IMR-90 (cell line): ENCODE data around the gene THRB. TPM values are rescaled to one million over a fixed set of nuclear protein-coding genes. Genes with fewer than 3 reads are reported as not detected.

Experiments
- ATAC-seq: fragments of 200-7000 bp; cut with Tn5 transposase; 2 replicates; pipeline ENCODE4 v1.9.1; 2020; ENCODE audit warnings: low read depth, mild to moderate bottlenecking, moderate library complexity
- BruUV-seq: library from RNA; stranded (reverse); fragments of 400-500 nt; replicated peaks from 2 replicates; lab custom pipeline; 2021; lab: Mats Ljungman, UMichigan
- CTCF ChIA-PET: fragments of 300-600 bp; formaldehyde crosslinking; extraction: SDS; loops from one replicate; lab custom pipeline; 2021; ENCODE audit warnings: antibody characterized with exemption; lab: Yijun Ruan, JAX
- POLR2A ChIA-PET: fragments of 300-600 bp; sonication (Branson Sonifier 250); formaldehyde crosslinking; loops from one replicate; lab custom pipeline; 2022; ENCODE audit warnings: antibody characterized with exemption; ENCODE audit not compliant: unreplicated experiment; lab: Charles Lee
- DNase-seq: peaks from one replicate; pipeline ENCODE4 v3.0.0; 2013
- H2AFZ ChIP-seq: replicated peaks from 2 replicates; pipeline ENCODE3; 2013; ENCODE audit warnings: low read length, mild to moderate bottlenecking; ENCODE audit not compliant: poor library complexity
- H2AK5ac ChIP-seq: 2 replicates; pipeline ENCODE4 v1.6.1; 2013; ENCODE audit warnings: low read depth, low read length, inconsistent platforms
- H2AK9ac ChIP-seq: replicated peaks from 2 replicates; pipeline ENCODE3; 2013; ENCODE audit warnings: mild to moderate bottlenecking, low read depth, low read length, moderate library complexity; ENCODE audit not compliant: poor library complexity
- H2BK120ac ChIP-seq: 2 replicates; pipeline ENCODE4 v1.6.1; 2013; ENCODE audit warnings: low read depth, low read length, inconsistent platforms
- H2BK15ac ChIP-seq: 3 replicates; pipeline ENCODE4 v1.6.1; 2013; ENCODE audit warnings: low read depth, low read length, inconsistent platforms
- H2BK20ac ChIP-seq: 2 replicates; pipeline ENCODE4 v1.6.1; 2013; ENCODE audit warnings: low read depth, mild to moderate bottlenecking, inconsistent platforms, low read length, moderate library complexity
- H2BK5ac ChIP-seq: 2 replicates; pipeline ENCODE4 v1.6.1; 2013; ENCODE audit warnings: mild to moderate bottlenecking, low read depth, low read length, inconsistent platforms; ENCODE audit not compliant: poor library complexity, severe bottlenecking
- H3K14ac ChIP-seq: replicated peaks from 2 replicates; pipeline ENCODE4 v1.6.1; 2013; ENCODE audit warnings: low read depth, low read length, inconsistent platforms
- H3K18ac ChIP-seq: 2 replicates; pipeline ENCODE4 v1.6.1; 2013; ENCODE audit warnings: low read depth, low read length, control low read depth
- H3K23ac ChIP-seq: 2 replicates; pipeline ENCODE4 v1.6.1; 2013; ENCODE audit warnings: low read depth, low read length, inconsistent platforms
- H3K27ac ChIP-seq: 2 replicates; pipeline ENCODE4 v1.5.1; 2013; ENCODE audit warnings: mild to moderate bottlenecking, control low read depth, low read length; ENCODE audit not compliant: insufficient read depth
- H3K27me3 ChIP-seq: 2 replicates; pipeline ENCODE4 v1.6.1; 2013; ENCODE audit warnings: low read length; ENCODE audit not compliant: control insufficient read depth, insufficient read depth
- H3K36me3 ChIP-seq: 2 replicates; pipeline ENCODE4 v1.6.1; 2013; ENCODE audit warnings: low read length, mixed read lengths; ENCODE audit not compliant: control insufficient read depth, insufficient read depth
- H3K4ac ChIP-seq: 2 replicates; pipeline ENCODE4 v1.6.1; 2013; ENCODE audit warnings: low read depth, low read length, inconsistent platforms
- H3K4me1 ChIP-seq: 2 replicates; pipeline ENCODE4 v1.6.1; 2013; ENCODE audit warnings: low read length, mixed read lengths; ENCODE audit not compliant: control insufficient read depth, insufficient read depth
- H3K4me2 ChIP-seq: 2 replicates; pipeline ENCODE4 v1.6.1; 2013; ENCODE audit warnings: low read depth, mild to moderate bottlenecking, control low read depth, low read length, moderate library complexity
- H3K4me3 ChIP-seq: 2 replicates; pipeline ENCODE4 v1.5.1; 2013; ENCODE audit warnings: low read depth, mild to moderate bottlenecking, control low read depth, low read length, moderate library complexity; ENCODE audit not compliant: insufficient read depth
- H3K56ac ChIP-seq: 2 replicates; pipeline ENCODE4 v1.6.1; 2013; ENCODE audit warnings: low read length, inconsistent platforms; ENCODE audit not compliant: insufficient read depth; ENCODE audit errors: extremely low read depth
- H3K79me1 ChIP-seq, 2 experiments: 2 replicates each; pipeline ENCODE4 v1.6.1; 2013; ENCODE audit warnings: low read length in 2 of 2, inconsistent platforms in 1 of 2, low read depth in 1 of 2
- H3K9ac ChIP-seq: 2 replicates; pipeline ENCODE4 v1.6.1; 2013; ENCODE audit warnings: low read depth, low read length, control low read depth
- H3K9me1 ChIP-seq: 2 replicates; pipeline ENCODE4 v1.6.1; 2013; ENCODE audit warnings: low read length, inconsistent platforms; ENCODE audit not compliant: insufficient read depth
- H3K9me3 ChIP-seq: 2 replicates; pipeline ENCODE4 v1.6.1; 2013; ENCODE audit warnings: low read length; ENCODE audit not compliant: control insufficient read depth, insufficient read depth
- H4K20me1 ChIP-seq: 2 replicates; pipeline ENCODE4 v1.6.1; 2013; ENCODE audit warnings: low read length, inconsistent platforms; ENCODE audit not compliant: insufficient read depth
- H4K5ac ChIP-seq: 2 replicates; pipeline ENCODE4 v1.6.1; 2013; ENCODE audit warnings: mild to moderate bottlenecking, low read depth, low read length, control low read depth
- H4K8ac ChIP-seq, 2 experiments: 2 replicates each; pipeline ENCODE4 v1.6.1; 2013; ENCODE audit warnings: low read depth in 2 of 2, low read length in 2 of 2, control low read depth in 1 of 2, inconsistent platforms in 1 of 2
- H4K91ac ChIP-seq: 2 replicates; pipeline ENCODE4 v1.6.1; 2013; ENCODE audit warnings: low read depth, low read length, inconsistent platforms; ENCODE audit not compliant: insufficient read depth
- CTCF ChIP-seq: conservative IDR thresholded peaks from 2 replicates; pipeline ENCODE4 v1.5.1; 2012; ENCODE audit warnings: mild to moderate bottlenecking, low read depth, low read length, improper control_type of control experiment
- RFX5 ChIP-seq: IDR thresholded peaks from 2 replicates; pipeline ENCODE4 v1.8.0; 2012; ENCODE audit warnings: low read depth, mild to moderate bottlenecking, low read length, moderate library complexity
- WGBS, 2 experiments: methylation state at CpG; one replicate each; pipeline versions ENCODE4 v1.1.5 to v1.1.7; 2013; ENCODE audit warnings: missing lambda C conversion rate in 2 of 2; ENCODE audit not compliant: insufficient read length in 1 of 2; ENCODE audit errors: extremely low coverage in 2 of 2; 5-methylcytosine and 5-hydroxymethylcytosine counted together
- dilution Hi-C: fragments of 300-500 bp; cut with HindIII; formaldehyde crosslinking; loops from one replicate; pipeline ENCODE4 v1.14.3; 2018; ENCODE audit warnings: low sequenced_read_pairs; ENCODE audit not compliant: unreplicated experiment
- in situ Hi-C: fragments of 300-500 bp; cut with MboI; formaldehyde crosslinking; loops from 3 replicates; pipeline ENCODE4 v1.14.3; 2019; ENCODE audit warnings: low sequenced_read_pairs, inconsistent platforms, mixed read lengths
- intact Hi-C: fragments of 100-400 bp; cut with micrococcal nuclease; formaldehyde crosslinking; loops from 2 replicates; pipeline ENCODE4 v1.10.0; 2022
- polyA plus RNA-seq, 3 experiments: library from polyadenylated mRNA; depleted of rRNA; stranded (reverse); fragments of >200 nt; gene quantifications; 2 replicates each; pipeline ENCODE4 v1.2.3, GENCODE V29; 2012; ENCODE audit warnings: low replicate concordance in 1 of 3
- total RNA-seq: library from RNA; depleted of rRNA; stranded (reverse); fragments of >200 nt; gene quantifications from 2 replicates; pipeline ENCODE4 v1.2.3, GENCODE V29; 2012
- TF ChIP-seq, protein P1 (sequence below): fragments of 150-350 bp; IDR thresholded peaks from 2 replicates; pipeline ENCODE4 v1.6.1; 2017; ENCODE audit warnings: mild to moderate bottlenecking, antibody characterized with exemption, low read length, low read depth

The THRB gene
- total and polyA plus RNA-seq, 2 of the 4 experiments (the other 2 are of a cell fraction): under 0.01 TPM; not detected in 1

DNA sequence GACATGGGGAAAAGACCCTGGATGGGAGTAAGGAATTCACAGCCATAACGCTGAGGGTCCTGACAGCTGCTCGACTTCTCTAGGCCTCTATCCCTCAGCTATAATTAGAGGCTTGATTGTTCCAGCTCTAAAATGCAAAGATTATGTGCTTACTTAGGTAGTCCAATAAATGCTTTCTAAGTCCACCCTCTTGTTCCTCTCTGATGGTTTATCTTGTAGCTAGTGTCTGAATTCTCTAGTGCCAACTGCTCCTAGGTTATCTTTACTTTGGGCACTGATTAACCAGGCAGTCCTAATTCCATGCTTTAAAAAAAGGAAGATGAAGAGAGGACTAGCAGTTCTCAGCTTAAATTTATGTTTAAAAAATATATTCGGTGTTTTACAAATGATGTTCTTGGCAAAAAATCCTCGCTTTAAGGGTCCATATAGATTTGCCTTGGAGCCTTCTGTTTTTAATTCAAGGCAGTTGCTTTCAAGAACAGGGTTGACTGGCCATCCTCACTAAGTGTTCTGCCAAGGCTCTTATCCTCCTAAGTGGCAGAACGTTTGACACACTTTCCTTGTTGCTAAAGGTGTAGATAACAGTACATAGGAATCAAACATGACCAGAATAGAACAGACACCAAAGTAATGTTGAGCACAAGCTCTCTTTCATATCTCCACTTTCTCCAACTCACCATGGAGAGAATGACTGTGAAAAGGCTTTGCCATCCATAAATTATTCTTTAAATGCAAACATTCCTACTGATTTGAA is 60.6 kb downstream of the THRB start:
- Histone ChIP-seq H2BK20ac (no peak overlapping the region), H3K4me3 (no peak overlapping the region), H3K9me1 (no peaks in the 10 kb centered on the region), H3K18ac (no peak overlapping the region), H3K79me1 (no peaks in the 10 kb centered on the region), H3K4me1 (no peaks in the 10 kb centered on the region), H2BK5ac (no peak overlapping the region), H3K36me3 (no peaks in the 10 kb centered on the region), H4K20me1 (no peaks in the 10 kb centered on the region), H4K91ac (no peak overlapping the region), H2AFZ (no peak overlapping the region), H3K4me2 (no peak overlapping the region), H3K27me3 (no peaks in the 10 kb centered on the region), H3K27ac (no peak overlapping the region), H3K23ac (no peak overlapping the region), H2AK5ac (no peak overlapping the region), H3K14ac (no peak overlapping the region), H3K56ac (no peak overlapping the region), H4K8ac (no peak overlapping the region), H4K5ac (no peak overlapping the region), H3K4ac (no peak overlapping the region), H3K9ac (no peak overlapping the region), H2BK15ac (no peak overlapping the region), H2AK9ac (no peak overlapping the region), H2BK120ac (no peak overlapping the region), H3K9me3 (no peaks in the 10 kb centered on the region)
- CTCF ChIA-PET: no interaction called here
- in situ Hi-C loops (no loop called here), intact Hi-C loops (no loop called here), dilution Hi-C loops (no loop called here)
- POLR2A ChIA-PET: no interaction called here
- TF ChIP-seq CTCF (no peak), RFX5 (no peak)
- TF ChIP-seq, protein P1, sequence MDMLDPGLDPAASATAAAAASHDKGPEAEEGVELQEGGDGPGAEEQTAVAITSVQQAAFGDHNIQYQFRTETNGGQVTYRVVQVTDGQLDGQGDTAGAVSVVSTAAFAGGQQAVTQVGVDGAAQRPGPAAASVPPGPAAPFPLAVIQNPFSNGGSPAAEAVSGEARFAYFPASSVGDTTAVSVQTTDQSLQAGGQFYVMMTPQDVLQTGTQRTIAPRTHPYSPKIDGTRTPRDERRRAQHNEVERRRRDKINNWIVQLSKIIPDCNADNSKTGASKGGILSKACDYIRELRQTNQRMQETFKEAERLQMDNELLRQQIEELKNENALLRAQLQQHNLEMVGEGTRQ: no peak
- ATAC-seq (no peak), DNase-seq (no peak)
- WGBS, 2 experiments: 71% methylated on average over 2 of the region's 5 CpGs; no CpG with 5 or more reads in 1 of the 2 experiments
- BruUV-seq: no TSS peak
